ENCODE data around the gene CLIC4.

DNA sequence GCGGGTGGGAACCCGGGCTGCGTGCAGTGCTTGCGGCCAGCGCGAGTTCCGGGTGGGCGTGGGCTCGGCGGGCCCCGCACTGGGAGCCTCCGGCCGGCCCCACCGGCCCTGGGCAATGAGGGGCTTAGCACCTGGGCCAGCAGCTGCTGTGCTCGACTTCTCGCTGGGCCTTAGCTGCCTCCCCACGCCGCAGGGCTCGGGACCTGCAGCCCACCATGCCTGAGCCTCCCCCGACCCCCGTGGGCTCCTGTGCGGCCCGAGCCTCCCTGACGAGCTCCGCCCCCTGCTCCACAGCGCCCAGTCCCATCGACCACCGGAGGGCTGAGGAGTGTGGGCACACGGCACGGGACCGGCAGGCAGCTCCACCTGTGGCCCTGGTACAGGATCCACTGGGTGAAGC lies 23.7 kb upstream of the CLIC4 start:
- TF ChIP-seq POLR2A (IDR thresholded peaks at IDR 0.05), result no peak
- TF ChIP-seq, protein P1, sequence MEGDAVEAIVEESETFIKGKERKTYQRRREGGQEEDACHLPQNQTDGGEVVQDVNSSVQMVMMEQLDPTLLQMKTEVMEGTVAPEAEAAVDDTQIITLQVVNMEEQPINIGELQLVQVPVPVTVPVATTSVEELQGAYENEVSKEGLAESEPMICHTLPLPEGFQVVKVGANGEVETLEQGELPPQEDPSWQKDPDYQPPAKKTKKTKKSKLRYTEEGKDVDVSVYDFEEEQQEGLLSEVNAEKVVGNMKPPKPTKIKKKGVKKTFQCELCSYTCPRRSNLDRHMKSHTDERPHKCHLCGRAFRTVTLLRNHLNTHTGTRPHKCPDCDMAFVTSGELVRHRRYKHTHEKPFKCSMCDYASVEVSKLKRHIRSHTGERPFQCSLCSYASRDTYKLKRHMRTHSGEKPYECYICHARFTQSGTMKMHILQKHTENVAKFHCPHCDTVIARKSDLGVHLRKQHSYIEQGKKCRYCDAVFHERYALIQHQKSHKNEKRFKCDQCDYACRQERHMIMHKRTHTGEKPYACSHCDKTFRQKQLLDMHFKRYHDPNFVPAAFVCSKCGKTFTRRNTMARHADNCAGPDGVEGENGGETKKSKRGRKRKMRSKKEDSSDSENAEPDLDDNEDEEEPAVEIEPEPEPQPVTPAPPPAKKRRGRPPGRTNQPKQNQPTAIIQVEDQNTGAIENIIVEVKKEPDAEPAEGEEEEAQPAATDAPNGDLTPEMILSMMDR (IDR thresholded peaks at IDR 0.05 in 8 of 11, conservative IDR thresholded peaks at IDR 0.05 in 3 of 11), result no peak

All from spleen (tissue), 7 donors.